Measurements from ENCODE around the gene ARL5B.
A peak's percentile ranks its signal among the peaks of the same experiment; 100 is the strongest.
"Not testable (repeated sequence)": the region's sequence is repeated elsewhere in the genome, so short reads cannot be mapped to it uniquely, and the experiment has no call there.

The ARL5B gene

DNA sequence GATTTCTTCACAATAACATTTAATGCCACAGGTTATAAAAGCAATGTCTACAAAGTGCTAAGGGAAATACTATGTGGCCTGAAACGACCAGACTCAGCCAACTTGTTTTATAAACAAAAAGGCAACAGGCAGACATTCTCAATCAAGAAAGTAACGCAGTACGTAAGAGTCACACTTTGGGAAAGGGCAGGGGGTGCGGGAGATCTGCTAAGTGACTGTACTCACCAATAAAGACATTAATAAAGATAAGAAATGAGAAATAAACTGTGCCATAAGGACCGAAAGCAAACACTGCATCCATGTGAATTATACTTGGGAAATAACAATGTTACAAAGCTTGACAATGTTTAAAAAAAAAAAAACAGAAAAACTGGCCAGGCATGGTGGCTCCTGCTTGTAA, 33.3 kb upstream of the ARL5B start:
- H3K4me3 ChIP-seq (ENCODE audit: low read length), result no peak overlapping the region
- DNase-seq (ENCODE audit: low read depth), result no peak
- TF ChIP-seq, protein P1, sequence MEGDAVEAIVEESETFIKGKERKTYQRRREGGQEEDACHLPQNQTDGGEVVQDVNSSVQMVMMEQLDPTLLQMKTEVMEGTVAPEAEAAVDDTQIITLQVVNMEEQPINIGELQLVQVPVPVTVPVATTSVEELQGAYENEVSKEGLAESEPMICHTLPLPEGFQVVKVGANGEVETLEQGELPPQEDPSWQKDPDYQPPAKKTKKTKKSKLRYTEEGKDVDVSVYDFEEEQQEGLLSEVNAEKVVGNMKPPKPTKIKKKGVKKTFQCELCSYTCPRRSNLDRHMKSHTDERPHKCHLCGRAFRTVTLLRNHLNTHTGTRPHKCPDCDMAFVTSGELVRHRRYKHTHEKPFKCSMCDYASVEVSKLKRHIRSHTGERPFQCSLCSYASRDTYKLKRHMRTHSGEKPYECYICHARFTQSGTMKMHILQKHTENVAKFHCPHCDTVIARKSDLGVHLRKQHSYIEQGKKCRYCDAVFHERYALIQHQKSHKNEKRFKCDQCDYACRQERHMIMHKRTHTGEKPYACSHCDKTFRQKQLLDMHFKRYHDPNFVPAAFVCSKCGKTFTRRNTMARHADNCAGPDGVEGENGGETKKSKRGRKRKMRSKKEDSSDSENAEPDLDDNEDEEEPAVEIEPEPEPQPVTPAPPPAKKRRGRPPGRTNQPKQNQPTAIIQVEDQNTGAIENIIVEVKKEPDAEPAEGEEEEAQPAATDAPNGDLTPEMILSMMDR (conservative IDR thresholded peaks at IDR 0.05; ENCODE audit: low read depth, low read length), result no peak

DNA sequence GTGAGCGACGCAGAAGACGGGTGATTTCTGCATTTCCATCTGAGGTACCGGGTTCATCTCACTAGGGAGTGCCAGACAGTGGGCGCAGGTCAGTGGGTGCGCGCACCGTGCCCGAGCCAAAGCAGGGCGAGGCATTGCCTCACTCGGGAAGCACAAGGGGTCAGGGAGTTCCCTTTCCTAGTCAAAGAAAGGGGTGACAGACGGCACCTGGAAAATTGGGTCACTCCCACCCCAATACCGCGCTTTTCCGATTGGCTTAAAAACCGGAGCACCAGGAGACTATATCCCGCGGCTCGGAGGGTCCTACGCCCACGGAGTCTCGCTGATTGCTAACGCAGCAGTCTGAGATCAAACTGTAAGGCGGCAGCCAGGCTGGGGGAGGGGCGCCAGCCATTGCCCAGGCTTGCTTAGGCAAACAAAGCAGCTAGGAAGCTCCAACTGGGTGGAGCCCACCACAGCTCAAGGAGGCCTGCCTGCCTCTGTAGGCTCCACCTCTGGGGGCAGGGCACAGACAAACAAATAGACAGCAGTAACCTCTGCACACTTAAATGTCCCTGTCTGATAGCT, 31.7 kb upstream of the ARL5B start:
- DNase-seq (ENCODE audit: low read depth), result not testable (repeated sequence)
- peak overlapping the region; percentile 65 for H3K4me3 ChIP-seq (ENCODE audit: low read length)

DNA sequence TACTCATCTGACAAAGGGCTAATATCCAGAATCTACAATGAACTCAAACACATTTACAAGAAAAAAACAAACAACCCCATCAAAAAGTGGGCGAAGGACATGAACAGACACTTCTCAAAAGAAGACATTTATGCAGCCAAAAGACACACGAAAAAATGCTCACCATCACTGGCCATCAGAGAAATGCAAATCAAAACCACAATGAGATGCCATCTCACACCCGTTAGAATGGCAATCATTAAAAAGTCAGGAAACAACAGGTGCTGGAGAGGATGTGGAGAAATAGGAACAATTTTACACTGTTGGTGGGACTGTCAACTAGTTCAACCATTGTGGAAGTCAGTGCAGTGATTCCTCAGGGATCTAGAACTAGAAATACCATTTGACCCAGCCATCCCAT, 26.7 kb upstream of the ARL5B start:
- H3K4me3 ChIP-seq (ENCODE audit: low read length); DNase-seq (ENCODE audit: low read depth): not testable (repeated sequence)

DNA sequence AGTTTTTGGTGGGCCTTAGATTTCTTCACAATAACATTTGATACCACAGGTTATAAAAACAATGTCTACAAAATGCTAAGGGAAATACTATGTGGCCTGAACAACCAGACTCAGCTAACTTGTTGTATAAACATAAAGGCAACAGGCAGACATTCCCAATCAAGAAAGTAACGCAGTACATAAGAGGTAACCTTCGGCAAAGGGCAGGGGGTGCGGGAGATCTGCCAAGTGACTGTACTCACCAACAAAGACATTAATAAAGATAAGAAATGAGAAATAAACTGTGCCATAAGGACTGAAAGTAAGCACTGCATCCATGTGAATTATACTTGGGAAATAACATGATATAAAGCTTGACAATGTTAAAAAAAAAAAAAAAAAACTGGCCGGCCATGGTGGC, 23.2 kb upstream of the ARL5B start:
- no peak overlapping the region for H3K4me3 ChIP-seq (ENCODE audit: low read length)
- TF ChIP-seq, protein P1 (conservative IDR thresholded peaks at IDR 0.05; ENCODE audit: low read depth, low read length), result no peak
- no peak for DNase-seq (ENCODE audit: low read depth)

DNA sequence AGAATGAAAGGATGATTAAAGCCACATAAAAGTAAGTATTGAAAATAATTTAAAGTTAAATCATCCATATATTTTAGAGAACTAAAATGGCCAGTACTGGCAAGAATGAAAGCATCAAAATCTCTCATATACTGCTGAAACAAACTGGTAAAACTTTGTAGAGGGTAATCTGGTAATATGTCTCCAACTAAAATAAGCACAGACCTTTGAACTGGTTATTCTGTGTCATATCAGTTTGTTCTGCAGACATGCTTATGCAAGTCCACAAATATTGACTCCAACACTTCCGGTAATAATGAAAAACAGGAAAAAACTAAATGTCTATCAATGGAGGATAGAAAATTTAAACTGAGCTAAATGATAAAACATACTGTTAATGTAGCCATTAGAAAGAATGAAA, 21.8 kb upstream of the ARL5B start:
- DNase-seq (ENCODE audit: low read depth); H3K4me3 ChIP-seq (ENCODE audit: low read length): not testable (repeated sequence)

DNA sequence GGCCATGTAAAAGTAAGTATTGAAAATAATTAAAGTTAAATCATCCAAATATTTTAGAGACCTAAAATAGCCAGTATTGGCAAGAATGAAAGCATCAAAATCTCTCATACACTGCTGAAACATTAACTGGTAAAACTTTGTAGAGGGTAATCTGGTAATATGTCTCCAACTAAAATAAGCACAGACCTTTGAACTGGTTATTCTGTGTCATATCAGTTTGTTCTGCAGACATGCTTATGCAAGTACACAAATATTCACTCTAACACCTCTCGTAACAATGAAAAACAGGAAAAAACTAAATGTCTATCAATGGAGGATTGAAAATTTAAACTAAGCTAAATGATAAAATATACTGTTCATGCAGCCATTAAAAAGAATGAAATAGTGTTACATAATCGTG, 19.5 kb upstream of the ARL5B start:
- H3K4me3 ChIP-seq (ENCODE audit: low read length); DNase-seq (ENCODE audit: low read depth): not testable (repeated sequence)

DNA sequence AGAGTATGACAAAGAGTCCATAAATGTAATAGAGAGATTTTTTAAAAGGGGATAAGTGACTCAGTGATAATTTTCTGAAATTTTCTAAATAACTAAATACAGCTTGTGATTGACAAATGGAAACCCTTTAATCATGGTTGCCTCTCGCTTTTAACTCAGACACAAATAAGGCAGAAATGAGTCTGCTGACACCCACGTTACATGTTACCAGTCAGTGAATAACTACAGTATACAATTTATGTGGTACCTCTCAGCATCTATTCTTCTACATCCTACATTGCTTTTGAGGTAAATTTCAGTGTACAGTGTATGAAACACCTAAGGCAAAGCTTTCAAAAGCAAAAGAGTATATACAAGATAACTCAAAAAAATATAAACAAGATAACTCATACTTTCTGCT, 12.1 kb upstream of the ARL5B start:
- TF ChIP-seq, protein P1 (conservative IDR thresholded peaks at IDR 0.05; ENCODE audit: low read depth, low read length), result no peak
- no peak overlapping the region for H3K4me3 ChIP-seq (ENCODE audit: low read length)
- no peak for DNase-seq (ENCODE audit: low read depth)

DNA sequence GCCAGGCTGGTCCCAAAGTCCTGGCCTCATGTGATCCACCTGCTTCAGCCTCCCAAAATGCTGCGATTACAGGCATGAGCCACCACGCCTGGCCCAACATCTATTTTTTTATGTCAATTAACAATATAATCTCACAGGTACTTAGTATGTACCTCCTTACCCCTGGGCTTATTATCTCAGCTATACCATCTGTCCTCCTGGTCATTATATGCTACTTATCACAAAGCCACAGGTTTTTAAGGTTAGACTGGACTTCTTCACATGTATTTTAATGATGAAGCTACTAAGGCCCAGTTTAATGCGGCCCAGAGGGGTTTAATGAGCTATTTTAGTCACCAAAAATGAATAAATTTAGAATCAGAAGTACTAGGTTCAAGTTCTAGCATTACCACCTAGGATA, 11.3 kb upstream of the ARL5B start:
- TF ChIP-seq, protein P1 (conservative IDR thresholded peaks at IDR 0.05; ENCODE audit: low read depth, low read length), result no peak
- DNase-seq (ENCODE audit: low read depth), result no peak
- H3K4me3 ChIP-seq (ENCODE audit: low read length), result no peak overlapping the region

DNA sequence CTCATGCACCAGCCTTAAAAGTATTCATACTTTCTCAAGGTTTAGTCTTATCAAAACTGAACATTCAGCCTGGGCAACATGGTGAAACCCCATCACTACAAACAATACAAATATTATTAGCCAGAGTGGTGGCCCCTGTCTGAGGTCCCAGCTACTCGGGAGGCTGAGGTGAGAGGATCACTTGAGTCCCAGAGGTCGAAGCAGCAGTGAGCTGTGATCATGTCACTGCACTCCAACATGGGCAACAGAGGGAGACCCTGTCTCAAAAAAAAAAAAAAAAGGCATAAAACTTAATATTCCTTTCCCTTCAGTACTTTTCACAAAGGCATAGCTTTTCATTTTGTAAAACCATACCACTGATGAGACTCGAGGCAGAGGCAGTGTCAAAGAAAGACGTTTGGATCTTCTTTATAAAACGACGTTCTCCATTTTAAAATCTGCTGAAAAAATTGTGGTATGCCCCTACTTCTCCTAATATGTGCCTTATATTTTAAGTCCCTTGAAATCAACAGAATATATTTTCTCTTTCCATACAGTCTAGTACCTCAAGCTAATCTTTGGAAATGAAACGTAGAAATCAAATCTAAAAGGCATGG, 9.8 kb upstream of the ARL5B start:
- no peak overlapping the region for H3K4me3 ChIP-seq (ENCODE audit: low read length)

More for the DNA sequence above, 9.8 kb upstream of the ARL5B start:
- TF ChIP-seq, protein P1 (conservative IDR thresholded peaks at IDR 0.05; ENCODE audit: low read depth, low read length), result no peak
- DNase-seq (ENCODE audit: low read depth), result no peak
